ENCODE data around the gene VPS13D. TPM values are rescaled to one million over a fixed set of nuclear protein-coding genes. Genes with fewer than 3 reads are reported as not detected.

VPS13D gene
- total and polyA plus RNA-seq, 2 of the 4 experiments (the other 2 are of a cell fraction) = 9.0 to 16.3 TPM

- H3K56ac ChIP-seq (ENCODE audit: extremely low read depth, insufficient read depth, low read length) = no peak overlapping the region
- no peaks in the 10 kb centered on the region for H4K20me1 ChIP-seq (ENCODE audit: insufficient read depth, low read length)
- H3K4me2 ChIP-seq (ENCODE audit: low read depth, low read length) = no peak overlapping the region
- peaks cover 7% of the 10 kb centered on the region for H3K9me1 ChIP-seq (ENCODE audit: insufficient read depth, low read length)
- H3K79me1 ChIP-seq (ENCODE audit: low read depth in 1 of 2, low read length in 2 of 2) = peaks cover 6 to 8% of the 10 kb centered on the region in 2 experiments; a peak in 2 of 4 replicates
- no peak for ATAC-seq (ENCODE audit: low read depth)
- no peak overlapping the region for H2BK120ac ChIP-seq (ENCODE audit: low read depth, low read length)
- no peak overlapping the region for H3K4ac ChIP-seq (ENCODE audit: low read depth, low read length)
- no peak for DNase-seq
- intact Hi-C loops (cut with micrococcal nuclease) = no loop called here
- no peak overlapping the region for H3K27ac ChIP-seq (ENCODE audit: insufficient read depth, low read length)
- H4K91ac ChIP-seq (ENCODE audit: insufficient read depth, low read depth, low read length) = no peak overlapping the region
- CTCF ChIA-PET = no interaction called here
- TF ChIP-seq RAD21 (IDR thresholded peaks at IDR 0.05; ENCODE audit: low read length) (no peak), NFE2L2 (IDR thresholded peaks at IDR 0.05; ENCODE audit: low read depth, low read length) (no peak), MAFK (IDR thresholded peaks at IDR 0.05; ENCODE audit: low read depth, low read length) (no peak), RFX5 (IDR thresholded peaks at IDR 0.05; ENCODE audit: low read depth, low read length) (no peak), MXI1 (IDR thresholded peaks at IDR 0.05; ENCODE audit: borderline replicate concordance, low read depth, low read length) (no peak), ELK1 (IDR thresholded peaks at IDR 0.05; ENCODE audit: borderline replicate concordance, low read depth, low read length) (no peak), CEBPB (IDR thresholded peaks at IDR 0.05; ENCODE audit: low read depth, low read length) (no peak), USF2 (IDR thresholded peaks at IDR 0.05; ENCODE audit: low read depth, low read length) (no peak), CTCF (conservative IDR thresholded peaks at IDR 0.05; ENCODE audit: low read depth, low read length) (no peak), POLR2A (IDR thresholded peaks at IDR 0.05; ENCODE audit: low read depth, low read length) (no peak), FOS (IDR thresholded peaks at IDR 0.05; ENCODE audit: low read depth, low read length) (no peak), SMC3 (IDR thresholded peaks at IDR 0.05; ENCODE audit: low read depth, low read length) (no peak), RCOR1 (IDR thresholded peaks at IDR 0.05; ENCODE audit: insufficient replicate concordance, low read length) (no peak), BHLHE40 (IDR thresholded peaks at IDR 0.05; ENCODE audit: low read depth, low read length) (no peak), CHD1 (IDR thresholded peaks at IDR 0.05; ENCODE audit: low read depth, low read length) (no peak), MAZ (IDR thresholded peaks at IDR 0.05; ENCODE audit: borderline replicate concordance, low read depth, low read length) (no peak)
- in situ Hi-C loops (cut with MboI; ENCODE audit: low sequenced_read_pairs) = no loop called here
- dilution Hi-C loops (cut with HindIII; ENCODE audit: low sequenced_read_pairs, unreplicated experiment) = no loop called here
- peak overlapping the region; percentile 1; the same call in 1 of the 3 replicates for H2BK15ac ChIP-seq (ENCODE audit: low read depth, low read length)
- no CpG with 5 or more reads among the region's 6 CpGs for WGBS, 2 experiments (ENCODE audit: extremely low coverage in 2 of 2, insufficient read length in 1 of 2)
- no peak overlapping the region for H3K23ac ChIP-seq (ENCODE audit: low read depth, low read length)
- H3K27me3 ChIP-seq (ENCODE audit: control insufficient read depth, insufficient read depth, low read length) = no peaks in the 10 kb centered on the region
- no peak overlapping the region for H2BK20ac ChIP-seq (ENCODE audit: low read depth, low read length)
- POLR2A ChIA-PET (ENCODE audit: unreplicated experiment) = no interaction called here
- H3K4me3 ChIP-seq (ENCODE audit: insufficient read depth, low read depth, low read length) = no peak overlapping the region
- H2AFZ ChIP-seq (replicated peaks; ENCODE audit: low read length, poor library complexity) = no peak overlapping the region
- H4K5ac ChIP-seq (ENCODE audit: low read depth, low read length) = no peak overlapping the region
- H3K36me3 ChIP-seq (ENCODE audit: control insufficient read depth, insufficient read depth, low read length) = no peaks in the 10 kb centered on the region
- no peak overlapping the region for H2AK9ac ChIP-seq (replicated peaks; ENCODE audit: low read depth, low read length, poor library complexity)
- no peak overlapping the region for H2AK5ac ChIP-seq (ENCODE audit: low read depth, low read length)
- no peak overlapping the region for H4K8ac ChIP-seq (ENCODE audit: low read depth in 2 of 2, low read length in 2 of 2)
- no TSS peak for BruUV-seq (replicated peaks)
- H3K9me3 ChIP-seq (ENCODE audit: control insufficient read depth, insufficient read depth, low read length) = no peaks in the 10 kb centered on the region
- H3K4me1 ChIP-seq (ENCODE audit: control insufficient read depth, insufficient read depth, low read length) = peaks cover 16% of the 10 kb centered on the region
- H3K18ac ChIP-seq (ENCODE audit: low read depth, low read length) = no peak overlapping the region
- no peak overlapping the region for H3K9ac ChIP-seq (ENCODE audit: low read depth, low read length)
- H3K14ac ChIP-seq (replicated peaks; ENCODE audit: low read depth, low read length) = no peak overlapping the region
- H2BK5ac ChIP-seq (ENCODE audit: low read depth, low read length, poor library complexity, severe bottlenecking) = no peak overlapping the region
Measured at GRCh38 chr1:12467570-12468286, 237.9 kb downstream of the VPS13D start.
